Upper lobe of left lung (tissue), 4 donors: ENCODE results near the gene HVCN1.

Source experiments
- EP300 ChIP-seq, 4 donors: sonication (generic); formaldehyde crosslinking; IDR thresholded peaks; one replicate each; pipeline ENCODE4 v1.5.1; 2017; ENCODE audit warnings: antibody characterized with exemption in 4 of 4, control low read depth in 2 of 4
- POLR2AphosphoS5 ChIP-seq, 2 donors: sonication (generic); formaldehyde crosslinking; IDR thresholded peaks; one replicate each; pipeline ENCODE4 v1.5.1; 2017; ENCODE audit warnings: antibody characterized with exemption in 2 of 2
- TF ChIP-seq, protein P1 (sequence below), 6 experiments: fragments of 450-650 bp in 4 of 6; fragments of 200-600 bp in 2 of 6; sonication (generic) in 2 of 6; IDR thresholded peaks; one replicate each; pipeline ENCODE4 v1.5.1; 2016 to 2019; ENCODE audit warnings: antibody characterized with exemption in 6 of 6

DNA sequence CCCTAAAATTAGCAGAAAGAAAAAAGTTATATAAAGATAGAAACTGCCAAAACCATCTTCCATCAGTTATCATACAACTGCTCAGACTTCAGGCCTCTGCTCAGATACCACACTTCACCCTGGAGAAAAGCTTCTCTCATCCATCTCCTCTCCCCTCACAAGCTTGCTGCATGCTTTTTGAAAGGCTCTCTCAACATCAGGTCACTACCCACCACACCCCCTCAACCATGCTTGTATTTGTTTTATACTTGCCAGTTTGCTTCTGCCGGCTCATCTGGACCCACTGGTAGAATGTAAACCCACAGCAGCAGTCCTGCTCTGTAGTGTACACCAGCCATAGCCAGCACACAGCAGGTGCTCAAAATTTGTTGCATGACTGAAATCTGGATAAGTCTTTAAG is 45.0 kb upstream of the HVCN1 start:
- TF ChIP-seq POLR2AphosphoS5 (IDR thresholded peaks at IDR 0.05) (no peak), EP300 (IDR thresholded peaks at IDR 0.05) (no peak)
- TF ChIP-seq, protein P1, sequence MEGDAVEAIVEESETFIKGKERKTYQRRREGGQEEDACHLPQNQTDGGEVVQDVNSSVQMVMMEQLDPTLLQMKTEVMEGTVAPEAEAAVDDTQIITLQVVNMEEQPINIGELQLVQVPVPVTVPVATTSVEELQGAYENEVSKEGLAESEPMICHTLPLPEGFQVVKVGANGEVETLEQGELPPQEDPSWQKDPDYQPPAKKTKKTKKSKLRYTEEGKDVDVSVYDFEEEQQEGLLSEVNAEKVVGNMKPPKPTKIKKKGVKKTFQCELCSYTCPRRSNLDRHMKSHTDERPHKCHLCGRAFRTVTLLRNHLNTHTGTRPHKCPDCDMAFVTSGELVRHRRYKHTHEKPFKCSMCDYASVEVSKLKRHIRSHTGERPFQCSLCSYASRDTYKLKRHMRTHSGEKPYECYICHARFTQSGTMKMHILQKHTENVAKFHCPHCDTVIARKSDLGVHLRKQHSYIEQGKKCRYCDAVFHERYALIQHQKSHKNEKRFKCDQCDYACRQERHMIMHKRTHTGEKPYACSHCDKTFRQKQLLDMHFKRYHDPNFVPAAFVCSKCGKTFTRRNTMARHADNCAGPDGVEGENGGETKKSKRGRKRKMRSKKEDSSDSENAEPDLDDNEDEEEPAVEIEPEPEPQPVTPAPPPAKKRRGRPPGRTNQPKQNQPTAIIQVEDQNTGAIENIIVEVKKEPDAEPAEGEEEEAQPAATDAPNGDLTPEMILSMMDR (IDR thresholded peaks at IDR 0.05) = no peak
